CD4-positive, alpha-beta memory T cell (primary cell): Measurements from ENCODE around the gene FAM210B. TPM values are rescaled to one million over a fixed set of nuclear protein-coding genes. Genes with fewer than 3 reads are reported as not detected.
A peak's percentile ranks its signal among the peaks of the same experiment; 100 is the strongest.

Experiments
- CTCF ChIA-PET: fragments of 350-600 bp; sonication (Branson Sonifier 250); formaldehyde crosslinking; loops from one replicate; lab custom pipeline; 2021; ENCODE audit warnings: inconsistent platforms; ENCODE audit not compliant: partially characterized antibody; lab: Charles Lee
- POLR2A ChIA-PET: fragments of 350-600 bp; sonication (Branson Sonifier 250); formaldehyde crosslinking; loops from one replicate; lab custom pipeline; 2021; ENCODE audit not compliant: partially characterized antibody; lab: Charles Lee
- DNase-seq, 5 donors: peaks; one replicate each; pipeline versions ENCODE4 v3.0.0 to v3.0.0-alpha.2; 2020 to 2022; ENCODE audit warnings: mixed read lengths in 1 of 5
- H3K27ac ChIP-seq: one replicate; pipeline ENCODE4 v1.7.0; 2013; ENCODE audit warnings: low read depth, low read length
- H3K27me3 ChIP-seq: 2 replicates; pipeline ENCODE4 v1.7.0; 2013; ENCODE audit warnings: mild to moderate bottlenecking, low read length, moderate library complexity; ENCODE audit not compliant: insufficient read depth
- H3K36me3 ChIP-seq: 2 replicates; pipeline ENCODE4 v1.7.0; 2013; ENCODE audit warnings: mild to moderate bottlenecking, low read length, moderate library complexity; ENCODE audit not compliant: insufficient read depth
- H3K4me1 ChIP-seq: 2 replicates; pipeline ENCODE4 v1.7.0; 2013; ENCODE audit warnings: mild to moderate bottlenecking, low read length, moderate library complexity; ENCODE audit not compliant: insufficient read depth
- H3K4me3 ChIP-seq, 2 donors: one replicate each; pipeline ENCODE4 v1.7.0; 2013; ENCODE audit warnings: low read length in 2 of 2, mild to moderate bottlenecking in 1 of 2
- H3K9me3 ChIP-seq, 2 donors: one replicate each; pipeline ENCODE4 v1.7.0; 2013; ENCODE audit warnings: low read length in 2 of 2, control low read depth in 1 of 2; ENCODE audit not compliant: control insufficient read depth in 1 of 2
- H3K27ac Mint-ChIP-seq, 7 donors: one replicate each; pipeline ENCODE4 v1.8.0; 2020 to 2021; ENCODE audit warnings: mixed read lengths in 7 of 7, mild to moderate bottlenecking in 6 of 7, inconsistent platforms in 3 of 7, moderate library complexity in 3 of 7
- H3K27me3 Mint-ChIP-seq, 2 donors: one replicate each; pipeline ENCODE4 v1.8.0; 2020 to 2021; ENCODE audit warnings: mixed read lengths in 2 of 2
- H3K36me3 Mint-ChIP-seq, 2 donors: one replicate each; pipeline ENCODE4 v1.8.0; 2020 to 2021; ENCODE audit warnings: mixed read lengths in 2 of 2, inconsistent platforms in 1 of 2, mild to moderate bottlenecking in 1 of 2
- H3K4me1 Mint-ChIP-seq, 4 donors: one replicate each; pipeline ENCODE4 v1.8.0; 2020 to 2021; ENCODE audit warnings: mixed read lengths in 4 of 4, mild to moderate bottlenecking in 1 of 4
- H3K4me3 Mint-ChIP-seq, 8 donors: one replicate each; pipeline ENCODE4 v1.8.0; 2020 to 2021; ENCODE audit warnings: mixed read lengths in 8 of 8, mild to moderate bottlenecking in 7 of 8, moderate library complexity in 6 of 8, inconsistent platforms in 3 of 8
- H3K9me3 Mint-ChIP-seq, 8 donors: one replicate each; pipeline ENCODE4 v1.8.0; 2020 to 2021; ENCODE audit warnings: mixed read lengths in 8 of 8, mild to moderate bottlenecking in 5 of 8, inconsistent platforms in 3 of 8, moderate library complexity in 1 of 8
- intact Hi-C: fragments of 100-400 bp; cut with micrococcal nuclease; formaldehyde crosslinking; loops from one replicate; pipeline ENCODE4 v1.15.1; 2023
- polyA plus RNA-seq, 2 donors: library from polyadenylated mRNA; unstranded; fragments of 300-500 nt; fragmentation: Illumina TruSeq; gene quantifications; one replicate each; pipeline ENCODE4 v1.2.3, GENCODE V29; 2021
- total RNA-seq, 2 experiments: library from RNA; stranded (reverse); gene quantifications; one replicate each; pipeline ENCODE4 v1.2.3, GENCODE V29; 2021

Gene FAM210B
- total and polyA plus RNA-seq, 4 experiments from 2014 or later, result 28.7 to 38.8 (median 35.3) TPM

DNA sequence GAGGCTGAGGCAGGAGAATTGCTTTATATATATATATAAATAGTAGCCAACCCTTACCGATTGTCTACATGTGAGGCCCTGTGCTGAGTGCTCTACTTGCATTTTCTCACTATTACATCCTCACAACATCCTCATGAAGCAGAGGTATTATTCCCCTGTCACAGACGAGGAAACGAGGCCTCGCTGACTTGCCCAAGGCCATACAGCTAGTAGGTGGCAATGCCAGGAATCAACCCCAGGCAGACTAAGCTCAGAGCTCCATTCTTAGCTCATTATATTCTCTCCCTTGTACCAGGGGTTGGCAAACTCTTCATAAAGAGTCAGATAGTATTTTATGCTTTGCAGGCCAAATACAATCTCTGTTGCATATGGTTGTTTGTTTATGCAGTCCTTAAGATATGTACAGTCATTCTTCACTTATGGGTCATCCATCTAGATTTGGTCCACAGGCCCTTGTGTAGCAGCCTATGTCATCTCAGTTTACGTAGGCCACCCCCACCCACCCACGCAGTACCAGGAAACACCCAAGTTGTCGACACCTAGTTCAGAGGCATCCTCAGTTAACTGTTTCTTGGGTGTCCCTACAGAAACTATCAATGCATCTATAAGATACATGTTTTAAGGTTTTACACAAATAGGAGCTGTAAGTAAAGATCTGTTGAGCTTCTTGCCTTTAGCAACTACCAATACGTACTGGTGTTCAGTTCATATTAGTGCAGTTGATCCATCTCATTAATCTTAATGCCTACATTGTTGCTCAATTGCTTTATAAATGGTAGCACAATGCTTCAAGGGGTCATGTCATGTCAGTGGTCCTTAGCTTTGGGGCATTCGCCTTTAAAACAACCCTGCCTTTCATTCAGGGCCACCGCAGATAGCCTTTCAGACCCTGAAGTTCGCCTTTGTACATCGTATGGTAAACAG, 56.3 kb downstream of the FAM210B start:
- no peaks in the 10 kb centered on the region for H3K9me3 ChIP-seq
- Mint-ChIP-seq H3K27me3 (no peaks in the 10 kb centered on the region), H3K36me3 (peaks cover 4 to 16% of the 10 kb centered on the region in 2 donors), H3K27ac (peak overlapping the region; percentile 94 to 98 (median 95)), H3K9me3 (no peaks in the 10 kb centered on the region), H3K4me3 (peak overlapping the region; percentile 38 to 98 (median 72)), H3K4me1 (peaks cover 51 to 83% (median 69%) of the 10 kb centered on the region in 4 donors)
- peaks cover 90% of the 10 kb centered on the region for H3K4me1 ChIP-seq
- H3K36me3 ChIP-seq, result no peaks in the 10 kb centered on the region
- peak overlapping the region; percentile 80 for H3K27ac ChIP-seq
- ChIA-PET CTCF (interaction anchor here (1.5 to 2.4 kb wide), 2 partner anchors 14 to 17 kb away, joined by 5 to 6 read pairs; no protein-coding TSS in a partner anchor), POLR2A (interaction anchor here (0.9 to 4.9 kb wide), 7 partner anchors 10 to 54 kb away, joined by 3 to 40 read pairs (median 4); partner anchors contain the start of genes AURKA, CSTF1 and RTF2)
- H3K27me3 ChIP-seq, result no peaks in the 10 kb centered on the region
- H3K4me3 ChIP-seq, result peak overlapping the region in 1 of 2 donors; percentile 8
- intact Hi-C loops, result loop anchor here (10.0 kb wide), 1 partner anchor 980 kb away; the partner anchor contains the start of gene RBM38
- DNase-seq, result peak in 4 of 5 donors; percentile 42 to 79 (median 48)

DNA sequence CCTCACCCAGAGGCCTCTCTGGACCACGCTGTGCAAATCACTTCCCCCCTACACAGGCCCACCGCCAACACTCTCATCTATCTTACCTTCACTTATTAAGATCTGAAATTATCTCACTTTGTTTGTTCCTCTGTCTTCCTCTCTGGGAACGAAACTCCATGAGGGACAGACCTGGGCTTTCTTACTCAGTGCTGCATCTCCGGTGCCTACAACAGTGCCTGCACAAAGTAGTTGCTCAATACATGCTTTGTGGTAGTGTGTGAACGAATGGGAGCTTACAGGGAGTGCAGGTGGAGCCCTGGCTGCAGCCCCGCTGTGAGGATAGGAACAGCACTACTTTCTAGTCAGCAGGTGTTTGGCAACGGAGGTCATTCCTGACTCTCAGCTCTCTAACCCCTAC, 58.6 kb downstream of the FAM210B start:
- peak overlapping the region in 5 of 8 donors; percentile 58 to 92 (median 80) for H3K4me3 Mint-ChIP-seq
- H3K4me1 Mint-ChIP-seq, result peaks cover 57 to 91% (median 73%) of the 10 kb centered on the region in 4 donors
- intact Hi-C loops, result loop anchor here (10.0 kb wide), 1 partner anchor 977 kb away; the partner anchor contains the start of gene RBM38
- H3K9me3 Mint-ChIP-seq, result no peaks in the 10 kb centered on the region
- peaks cover 4 to 10% of the 10 kb centered on the region in 2 donors for H3K36me3 Mint-ChIP-seq
- no peaks in the 10 kb centered on the region for H3K36me3 ChIP-seq
- H3K27me3 Mint-ChIP-seq, result no peaks in the 10 kb centered on the region
- no peak for DNase-seq
- peak overlapping the region; percentile 92 to 98 (median 94) for H3K27ac Mint-ChIP-seq
- ChIA-PET POLR2A (interaction anchor here (1.2 to 2.9 kb wide), 5 partner anchors 12 to 46 kb away, joined by 3 to 36 read pairs (median 16); partner anchors contain the start of genes AURKA and CSTF1), CTCF (interaction anchor here (2.2 kb wide), 1 partner anchor 24 kb away, joined by 6 read pairs; no protein-coding TSS in a partner anchor)
- H3K4me3 ChIP-seq, result no peak overlapping the region
- H3K4me1 ChIP-seq, result peaks cover 99% of the 10 kb centered on the region
- peak overlapping the region; percentile 61 for H3K27ac ChIP-seq
- no peaks in the 10 kb centered on the region for H3K27me3 ChIP-seq
- no peaks in the 10 kb centered on the region for H3K9me3 ChIP-seq

DNA sequence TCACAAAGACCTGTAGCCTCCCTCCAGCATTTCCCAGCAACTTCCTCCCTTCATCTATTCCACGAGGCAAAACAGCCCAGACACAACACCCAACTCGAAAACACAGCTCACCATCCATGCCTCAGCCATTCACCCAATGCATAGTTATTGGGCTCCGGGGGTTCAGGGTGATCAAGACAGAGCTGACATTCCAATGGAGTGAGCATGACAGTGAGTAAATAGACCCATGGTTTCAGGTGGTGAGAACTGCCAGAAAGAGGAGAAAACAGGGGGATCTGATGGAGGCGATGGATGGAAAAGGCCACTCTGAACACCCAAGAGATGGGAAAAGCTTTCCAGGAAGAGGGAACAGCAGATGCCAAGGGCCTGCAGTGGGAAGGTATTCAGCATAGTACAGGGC, 59.1 kb downstream of the FAM210B start:
- peak overlapping the region; percentile 92 to 98 (median 94) for H3K27ac Mint-ChIP-seq
- peaks cover 60 to 91% (median 75%) of the 10 kb centered on the region in 4 donors for H3K4me1 Mint-ChIP-seq
- ChIA-PET CTCF (interaction anchor here (1.0 to 2.2 kb wide), 6 partner anchors 8 to 25 kb away, joined by 3 to 8 read pairs (median 4); no protein-coding TSS in a partner anchor), POLR2A (interaction anchor here (0.9 to 2.9 kb wide), 10 partner anchors 9 to 51 kb away, joined by 3 to 36 read pairs (median 8); partner anchors contain the start of genes AURKA, CSTF1 and RTF2)
- peak overlapping the region; percentile 66 to 92 (median 74) for H3K4me3 Mint-ChIP-seq
- Histone ChIP-seq H3K4me3 (peak overlapping the region in 1 of 2 donors; percentile 17), H3K9me3 (no peaks in the 10 kb centered on the region), H3K4me1 (peaks cover 99% of the 10 kb centered on the region), H3K36me3 (no peaks in the 10 kb centered on the region), H3K27ac (peak overlapping the region; percentile 61), H3K27me3 (no peaks in the 10 kb centered on the region)
- no peak for DNase-seq
- H3K36me3 Mint-ChIP-seq, result peaks cover 4 to 7% of the 10 kb centered on the region in 2 donors
- intact Hi-C loops, result loop anchor here (10.0 kb wide), 1 partner anchor 977 kb away; the partner anchor contains the start of gene RBM38
- no peaks in the 10 kb centered on the region for H3K9me3 Mint-ChIP-seq
- no peaks in the 10 kb centered on the region for H3K27me3 Mint-ChIP-seq

Other genes starting within 250 kb of the FAM210B start
- not detected for gene MC3R, start 110.2 kb upstream of the FAM210B start, total RNA-seq
- not detected for gene MC3R, start 110.2 kb upstream of the FAM210B start, polyA plus RNA-seq
- 1 to 10 TPM; 1.3 to 1.7 TPM for gene AURKA, start 33.2 kb downstream of the FAM210B start, total RNA-seq
- 1 to 10 TPM in 1 of 2 donors, under 1 TPM in 1; 0.81 to 2.8 TPM for gene AURKA, start 33.2 kb downstream of the FAM210B start, polyA plus RNA-seq
- 10 to 100 TPM; 50.1 to 55.3 TPM for gene CSTF1, start 33.7 kb downstream of the FAM210B start, total RNA-seq
- gene CSTF1, start 33.7 kb downstream of the FAM210B start, polyA plus RNA-seq, result 10 to 100 TPM; 40.9 to 48.0 TPM
- 10 to 100 TPM; 10.8 to 10.9 TPM for gene CASS4, start 53.3 kb downstream of the FAM210B start, total RNA-seq
- 1 to 10 TPM; 3.3 to 4.9 TPM for gene CASS4, start 53.3 kb downstream of the FAM210B start, polyA plus RNA-seq
- 10 to 100 TPM; 66.0 to 67.0 TPM for gene RTF2, start 109.7 kb downstream of the FAM210B start, total RNA-seq
- gene RTF2, start 109.7 kb downstream of the FAM210B start, polyA plus RNA-seq, result 100 to 1,000 TPM; 123 to 129 TPM
- gene FAM209A, start 165.8 kb downstream of the FAM210B start, total RNA-seq, result 1 to 10 TPM; 4.2 to 5.4 TPM
- 1 to 10 TPM in 1 of 2 donors, under 1 TPM in 1; 0.30 to 1.0 TPM for gene FAM209A, start 165.8 kb downstream of the FAM210B start, polyA plus RNA-seq
- 1 to 10 TPM; 2.2 TPM for gene FAM209B, start 174.3 kb downstream of the FAM210B start, total RNA-seq
- under 1 TPM; 0.32 to 0.58 TPM for gene FAM209B, start 174.3 kb downstream of the FAM210B start, polyA plus RNA-seq